Esophagus muscularis mucosa (tissue), 3 donors: Measurements from ENCODE around the gene FAM20B.

Source experiments
- CTCF ChIP-seq, 3 experiments: fragments of 200-600 bp in 2 of 3; fragments of 450-650 bp in 1 of 3; sonication (generic) in 2 of 3; IDR thresholded peaks; one replicate each; pipeline ENCODE4 v1.5.1; 2017 to 2019; ENCODE audit warnings: antibody characterized with exemption in 3 of 3, mild to moderate bottlenecking in 2 of 3, moderate library complexity in 1 of 3
- POLR2A ChIP-seq: fragments of 450-650 bp; IDR thresholded peaks from one replicate; pipeline ENCODE4 v1.6.1; 2017; ENCODE audit warnings: antibody characterized with exemption, moderate library complexity, mild to moderate bottlenecking, low read depth
- POLR2AphosphoS5 ChIP-seq, 2 donors: sonication (generic); formaldehyde crosslinking; IDR thresholded peaks; one replicate each; pipeline ENCODE4 v1.6.1; 2017; ENCODE audit warnings: antibody characterized with exemption in 2 of 2

- no peak for TF ChIP-seq POLR2A
- TF ChIP-seq CTCF (IDR thresholded peaks at IDR 0.05) = no peak
- no peak for TF ChIP-seq POLR2AphosphoS5 (IDR thresholded peaks at IDR 0.05)
These were observed 17.6 kb downstream of the FAM20B start for GRCh38 chr1:179043266-179043665.
